Prostate gland (tissue), 2 donors: ENCODE results near the gene DCHS2.

ENCODE experiments used
- POLR2A ChIP-seq: fragments of 450-650 bp; IDR thresholded peaks from one replicate; pipeline ENCODE4 v1.6.1; 2016; ENCODE audit warnings: antibody characterized with exemption, mild to moderate bottlenecking
- TF ChIP-seq, protein P1 (sequence below), 4 experiments: fragments of 200-600 bp in 2 of 4; fragments of 450-650 bp in 2 of 4; sonication (generic) in 2 of 4; IDR thresholded peaks; 1 replicate in 3 of 4; 2 replicates in 1 of 4; pipeline ENCODE4 v1.5.1; 2016 to 2019; ENCODE audit warnings: antibody characterized with exemption in 4 of 4, mild to moderate bottlenecking in 2 of 4, moderate library complexity in 2 of 4

DNA sequence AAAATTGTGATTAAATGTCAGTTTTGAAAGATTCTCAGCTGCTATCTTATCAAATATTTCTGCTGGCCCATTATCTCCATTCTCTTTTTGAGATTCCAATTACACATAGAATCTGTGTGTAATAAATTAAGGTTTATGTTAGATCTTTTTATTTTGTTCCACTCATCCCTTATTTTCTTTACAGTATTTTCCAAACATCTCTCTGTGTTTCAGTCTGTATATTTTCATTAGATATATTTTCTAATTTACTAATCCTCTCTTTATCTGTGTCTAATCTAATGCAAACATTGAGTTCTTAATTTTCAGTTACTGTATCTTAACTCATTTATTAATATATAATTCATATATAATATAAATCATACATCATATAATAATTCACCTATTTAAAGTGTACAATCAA is 268.7 kb downstream of the DCHS2 start:
- TF ChIP-seq, protein P1, sequence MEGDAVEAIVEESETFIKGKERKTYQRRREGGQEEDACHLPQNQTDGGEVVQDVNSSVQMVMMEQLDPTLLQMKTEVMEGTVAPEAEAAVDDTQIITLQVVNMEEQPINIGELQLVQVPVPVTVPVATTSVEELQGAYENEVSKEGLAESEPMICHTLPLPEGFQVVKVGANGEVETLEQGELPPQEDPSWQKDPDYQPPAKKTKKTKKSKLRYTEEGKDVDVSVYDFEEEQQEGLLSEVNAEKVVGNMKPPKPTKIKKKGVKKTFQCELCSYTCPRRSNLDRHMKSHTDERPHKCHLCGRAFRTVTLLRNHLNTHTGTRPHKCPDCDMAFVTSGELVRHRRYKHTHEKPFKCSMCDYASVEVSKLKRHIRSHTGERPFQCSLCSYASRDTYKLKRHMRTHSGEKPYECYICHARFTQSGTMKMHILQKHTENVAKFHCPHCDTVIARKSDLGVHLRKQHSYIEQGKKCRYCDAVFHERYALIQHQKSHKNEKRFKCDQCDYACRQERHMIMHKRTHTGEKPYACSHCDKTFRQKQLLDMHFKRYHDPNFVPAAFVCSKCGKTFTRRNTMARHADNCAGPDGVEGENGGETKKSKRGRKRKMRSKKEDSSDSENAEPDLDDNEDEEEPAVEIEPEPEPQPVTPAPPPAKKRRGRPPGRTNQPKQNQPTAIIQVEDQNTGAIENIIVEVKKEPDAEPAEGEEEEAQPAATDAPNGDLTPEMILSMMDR (IDR thresholded peaks at IDR 0.05), result no peak
- TF ChIP-seq POLR2A, result no peak
